ENCODE measurements around the gene GRB10. TPM values are rescaled to one million over a fixed set of nuclear protein-coding genes. Genes with fewer than 3 reads are reported as not detected.
"Not testable (repeated sequence)": the region's sequence is repeated elsewhere in the genome, so short reads cannot be mapped to it uniquely, and the experiment has no call there.

Gene GRB10
- total RNA-seq, 4 donors from 2014 or later, result 32.1 to 50.3 (median 38.1) TPM

- Histone ChIP-seq H3K9me3 (no peaks in the 10 kb centered on the region), H3K27ac (no peak overlapping the region), H3K4me3 (no peak overlapping the region), H3K36me3 (no peaks in the 10 kb centered on the region), H3K4me1 (peaks cover 0 to 41% (median 2%) of the 10 kb centered on the region in 4 donors), H3K27me3 (no peaks in the 10 kb centered on the region)
- no peak for DNase-seq
- TF ChIP-seq POLR2A (IDR thresholded peaks at IDR 0.05), result no peak
- no peak for TF ChIP-seq CTCF (IDR thresholded peaks at IDR 0.05)
Observed at GRCh38 chr7:50553973-50554372, 228.7 kb downstream of the GRB10 start.

GRCh38 chr7:50552921-50553320 lies 229.8 kb downstream of the GRB10 start:
- no peaks in the 10 kb centered on the region for H3K9me3 ChIP-seq
- no peak for TF ChIP-seq POLR2A (IDR thresholded peaks at IDR 0.05)
- TF ChIP-seq CTCF (IDR thresholded peaks at IDR 0.05), result no peak
- H3K36me3 ChIP-seq, result no peaks in the 10 kb centered on the region
- H3K27ac ChIP-seq, result no peak overlapping the region
- peaks cover 0 to 33% (median 0%) of the 10 kb centered on the region in 4 donors for H3K4me1 ChIP-seq
- no peak overlapping the region for H3K4me3 ChIP-seq
- H3K27me3 ChIP-seq, result no peaks in the 10 kb centered on the region
- DNase-seq, result peak in 1 of 3 donors; percentile 46

- TF ChIP-seq CTCF (IDR thresholded peaks at IDR 0.05), result no peak
- TF ChIP-seq POLR2A (IDR thresholded peaks at IDR 0.05), result no peak
- Histone ChIP-seq H3K9me3 (no peaks in the 10 kb centered on the region), H3K4me1 (peaks cover 0 to 27% (median 0%) of the 10 kb centered on the region in 4 donors), H3K36me3 (no peaks in the 10 kb centered on the region), H3K27ac (no peak overlapping the region), H3K4me3 (no peak overlapping the region), H3K27me3 (no peaks in the 10 kb centered on the region)
- DNase-seq, result peak in 1 of 3 donors; percentile 25
Observed at GRCh38 chr7:50552139-50552538, 230.6 kb downstream of the GRB10 start.

- not testable (repeated sequence) for DNase-seq, H3K4me3 ChIP-seq, H3K27ac ChIP-seq, H3K4me1 ChIP-seq, H3K9me3 ChIP-seq, H3K27me3 ChIP-seq
- peaks cover 0 to 13% (median 0%) of the 10 kb centered on the region in 3 donors for H3K36me3 ChIP-seq
Observed at GRCh38 chr7:50545613-50546012, 237.1 kb downstream of the GRB10 start.

- no peaks in the 10 kb centered on the region for H3K27me3 ChIP-seq
- peaks cover 0 to 14% (median 0%) of the 10 kb centered on the region in 3 donors for H3K36me3 ChIP-seq
- DNase-seq, result no peak
- TF ChIP-seq CTCF (IDR thresholded peaks at IDR 0.05) (no peak), POLR2A (IDR thresholded peaks at IDR 0.05) (no peak)
- H3K4me3 ChIP-seq, result no peak overlapping the region
- no peaks in the 10 kb centered on the region for H3K9me3 ChIP-seq
- no peak overlapping the region for H3K27ac ChIP-seq
- no peaks in the 10 kb centered on the region for H3K4me1 ChIP-seq
Observed at GRCh38 chr7:50544992-50545391, 237.7 kb downstream of the GRB10 start.

GRCh38 chr7:50543776-50544442 lies 238.8 kb downstream of the GRB10 start:
- Histone ChIP-seq H3K27ac (no peak overlapping the region), H3K36me3 (peaks cover 0 to 24% (median 0%) of the 10 kb centered on the region in 3 donors)

More at GRCh38 chr7:50543776-50544442, 238.8 kb downstream of the GRB10 start:
- Histone ChIP-seq H3K4me1 (no peaks in the 10 kb centered on the region), H3K27me3 (no peaks in the 10 kb centered on the region), H3K4me3 (no peak overlapping the region), H3K9me3 (no peaks in the 10 kb centered on the region)
- TF ChIP-seq POLR2A (IDR thresholded peaks at IDR 0.05), result no peak
- TF ChIP-seq CTCF (IDR thresholded peaks at IDR 0.05), result no peak
- no peak for DNase-seq

Measured in Peyer's patch (tissue), 4 donors.